IMR-90 (cell line): ENCODE measurements around the gene PUDP. TPM values are rescaled to one million over a fixed set of nuclear protein-coding genes. Genes with fewer than 3 reads are reported as not detected.

Experiments
- ATAC-seq: fragments of 200-7000 bp; cut with Tn5 transposase; 2 replicates; pipeline ENCODE4 v1.9.1; 2020; ENCODE audit warnings: low read depth, mild to moderate bottlenecking, moderate library complexity
- BruUV-seq: library from RNA; stranded (reverse); fragments of 400-500 nt; replicated peaks from 2 replicates; lab custom pipeline; 2021; lab: Mats Ljungman, UMichigan
- CTCF ChIA-PET: fragments of 300-600 bp; formaldehyde crosslinking; extraction: SDS; loops from one replicate; lab custom pipeline; 2021; ENCODE audit warnings: antibody characterized with exemption; lab: Yijun Ruan, JAX
- POLR2A ChIA-PET: fragments of 300-600 bp; sonication (Branson Sonifier 250); formaldehyde crosslinking; loops from one replicate; lab custom pipeline; 2022; ENCODE audit warnings: antibody characterized with exemption; ENCODE audit not compliant: unreplicated experiment; lab: Charles Lee
- DNase-seq: peaks from one replicate; pipeline ENCODE4 v3.0.0; 2013
- H2AFZ ChIP-seq: replicated peaks from 2 replicates; pipeline ENCODE3; 2013; ENCODE audit warnings: low read length, mild to moderate bottlenecking; ENCODE audit not compliant: poor library complexity
- H2AK5ac ChIP-seq: 2 replicates; pipeline ENCODE4 v1.6.1; 2013; ENCODE audit warnings: low read depth, low read length, inconsistent platforms
- H2AK9ac ChIP-seq: replicated peaks from 2 replicates; pipeline ENCODE3; 2013; ENCODE audit warnings: mild to moderate bottlenecking, low read depth, low read length, moderate library complexity; ENCODE audit not compliant: poor library complexity
- H2BK120ac ChIP-seq: 2 replicates; pipeline ENCODE4 v1.6.1; 2013; ENCODE audit warnings: low read depth, low read length, inconsistent platforms
- H2BK15ac ChIP-seq: 3 replicates; pipeline ENCODE4 v1.6.1; 2013; ENCODE audit warnings: low read depth, low read length, inconsistent platforms
- H2BK20ac ChIP-seq: 2 replicates; pipeline ENCODE4 v1.6.1; 2013; ENCODE audit warnings: low read depth, mild to moderate bottlenecking, inconsistent platforms, low read length, moderate library complexity
- H2BK5ac ChIP-seq: 2 replicates; pipeline ENCODE4 v1.6.1; 2013; ENCODE audit warnings: mild to moderate bottlenecking, low read depth, low read length, inconsistent platforms; ENCODE audit not compliant: poor library complexity, severe bottlenecking
- H3K14ac ChIP-seq: replicated peaks from 2 replicates; pipeline ENCODE4 v1.6.1; 2013; ENCODE audit warnings: low read depth, low read length, inconsistent platforms
- H3K18ac ChIP-seq: 2 replicates; pipeline ENCODE4 v1.6.1; 2013; ENCODE audit warnings: low read depth, low read length, control low read depth
- H3K23ac ChIP-seq: 2 replicates; pipeline ENCODE4 v1.6.1; 2013; ENCODE audit warnings: low read depth, low read length, inconsistent platforms
- H3K27ac ChIP-seq: 2 replicates; pipeline ENCODE4 v1.5.1; 2013; ENCODE audit warnings: mild to moderate bottlenecking, control low read depth, low read length; ENCODE audit not compliant: insufficient read depth
- H3K27me3 ChIP-seq: 2 replicates; pipeline ENCODE4 v1.6.1; 2013; ENCODE audit warnings: low read length; ENCODE audit not compliant: control insufficient read depth, insufficient read depth
- H3K36me3 ChIP-seq: 2 replicates; pipeline ENCODE4 v1.6.1; 2013; ENCODE audit warnings: low read length, mixed read lengths; ENCODE audit not compliant: control insufficient read depth, insufficient read depth
- H3K4ac ChIP-seq: 2 replicates; pipeline ENCODE4 v1.6.1; 2013; ENCODE audit warnings: low read depth, low read length, inconsistent platforms
- H3K4me1 ChIP-seq: 2 replicates; pipeline ENCODE4 v1.6.1; 2013; ENCODE audit warnings: low read length, mixed read lengths; ENCODE audit not compliant: control insufficient read depth, insufficient read depth
- H3K4me2 ChIP-seq: 2 replicates; pipeline ENCODE4 v1.6.1; 2013; ENCODE audit warnings: low read depth, mild to moderate bottlenecking, control low read depth, low read length, moderate library complexity
- H3K4me3 ChIP-seq: 2 replicates; pipeline ENCODE4 v1.5.1; 2013; ENCODE audit warnings: low read depth, mild to moderate bottlenecking, control low read depth, low read length, moderate library complexity; ENCODE audit not compliant: insufficient read depth
- H3K56ac ChIP-seq: 2 replicates; pipeline ENCODE4 v1.6.1; 2013; ENCODE audit warnings: low read length, inconsistent platforms; ENCODE audit not compliant: insufficient read depth; ENCODE audit errors: extremely low read depth
- H3K79me1 ChIP-seq, 2 experiments: 2 replicates each; pipeline ENCODE4 v1.6.1; 2013; ENCODE audit warnings: low read length in 2 of 2, inconsistent platforms in 1 of 2, low read depth in 1 of 2
- H3K9ac ChIP-seq: 2 replicates; pipeline ENCODE4 v1.6.1; 2013; ENCODE audit warnings: low read depth, low read length, control low read depth
- H3K9me1 ChIP-seq: 2 replicates; pipeline ENCODE4 v1.6.1; 2013; ENCODE audit warnings: low read length, inconsistent platforms; ENCODE audit not compliant: insufficient read depth
- H3K9me3 ChIP-seq: 2 replicates; pipeline ENCODE4 v1.6.1; 2013; ENCODE audit warnings: low read length; ENCODE audit not compliant: control insufficient read depth, insufficient read depth
- H4K20me1 ChIP-seq: 2 replicates; pipeline ENCODE4 v1.6.1; 2013; ENCODE audit warnings: low read length, inconsistent platforms; ENCODE audit not compliant: insufficient read depth
- H4K5ac ChIP-seq: 2 replicates; pipeline ENCODE4 v1.6.1; 2013; ENCODE audit warnings: mild to moderate bottlenecking, low read depth, low read length, control low read depth
- H4K8ac ChIP-seq, 2 experiments: 2 replicates each; pipeline ENCODE4 v1.6.1; 2013; ENCODE audit warnings: low read depth in 2 of 2, low read length in 2 of 2, control low read depth in 1 of 2, inconsistent platforms in 1 of 2
- H4K91ac ChIP-seq: 2 replicates; pipeline ENCODE4 v1.6.1; 2013; ENCODE audit warnings: low read depth, low read length, inconsistent platforms; ENCODE audit not compliant: insufficient read depth
- CEBPB ChIP-seq: IDR thresholded peaks from 2 replicates; pipeline ENCODE4 v1.6.1; 2012; ENCODE audit warnings: low read depth, low read length, improper control_type of control experiment
- WGBS, 2 experiments: methylation state at CpG; one replicate each; pipeline versions ENCODE4 v1.1.5 to v1.1.7; 2013; ENCODE audit warnings: missing lambda C conversion rate in 2 of 2; ENCODE audit not compliant: insufficient read length in 1 of 2; ENCODE audit errors: extremely low coverage in 2 of 2; 5-methylcytosine and 5-hydroxymethylcytosine counted together
- dilution Hi-C: fragments of 300-500 bp; cut with HindIII; formaldehyde crosslinking; loops from one replicate; pipeline ENCODE4 v1.14.3; 2018; ENCODE audit warnings: low sequenced_read_pairs; ENCODE audit not compliant: unreplicated experiment
- in situ Hi-C: fragments of 300-500 bp; cut with MboI; formaldehyde crosslinking; loops from 3 replicates; pipeline ENCODE4 v1.14.3; 2019; ENCODE audit warnings: low sequenced_read_pairs, inconsistent platforms, mixed read lengths
- intact Hi-C: fragments of 100-400 bp; cut with micrococcal nuclease; formaldehyde crosslinking; loops from 2 replicates; pipeline ENCODE4 v1.10.0; 2022
- polyA plus RNA-seq, 3 experiments: library from polyadenylated mRNA; depleted of rRNA; stranded (reverse); fragments of >200 nt; gene quantifications; 2 replicates each; pipeline ENCODE4 v1.2.3, GENCODE V29; 2012; ENCODE audit warnings: low replicate concordance in 1 of 3
- total RNA-seq: library from RNA; depleted of rRNA; stranded (reverse); fragments of >200 nt; gene quantifications from 2 replicates; pipeline ENCODE4 v1.2.3, GENCODE V29; 2012
- TF ChIP-seq, protein P1 (sequence below): fragments of 150-350 bp; IDR thresholded peaks from 2 replicates; pipeline ENCODE4 v1.6.1; 2017; ENCODE audit warnings: mild to moderate bottlenecking, antibody characterized with exemption, low read length, low read depth
- TF ChIP-seq, protein P2 (sequence below): conservative IDR thresholded peaks from 2 replicates; pipeline ENCODE4 v1.5.1; 2012; ENCODE audit warnings: mild to moderate bottlenecking, low read depth, low read length, improper control_type of control experiment

The PUDP gene
- total and polyA plus RNA-seq, 2 of the 4 experiments (the other 2 are of a cell fraction) = 22.2 to 28.6 TPM

DNA sequence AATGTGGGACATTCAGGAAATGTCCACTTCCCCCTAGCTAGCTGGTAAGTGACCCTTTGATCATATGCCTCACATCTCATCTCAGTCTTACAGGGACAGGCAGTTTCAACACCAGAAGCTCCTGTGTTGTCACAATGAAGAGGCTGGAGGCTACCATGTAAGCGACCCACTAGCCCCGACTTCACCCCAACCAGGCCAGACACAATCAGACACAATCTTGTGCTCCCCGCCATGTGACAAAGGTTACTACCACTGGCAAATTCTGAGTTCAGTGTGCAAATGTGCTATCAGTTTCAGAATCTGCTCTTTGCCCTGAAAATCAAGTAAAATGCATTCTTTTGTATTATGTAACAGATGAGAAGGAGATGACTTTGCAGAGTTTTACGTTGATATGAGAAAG lies 57.3 kb downstream of the PUDP start:
- Histone ChIP-seq H2AFZ (no peak overlapping the region), H3K4me2 (no peak overlapping the region), H2BK20ac (no peak overlapping the region), H3K36me3 (no peaks in the 10 kb centered on the region; the same call in 1 of the 2 replicates), H3K27me3 (no peaks in the 10 kb centered on the region), H2BK15ac (no peak overlapping the region), H2BK5ac (no peak overlapping the region), H4K20me1 (peaks cover 25% of the 10 kb centered on the region; the same call in 1 of the 2 replicates), H3K4me1 (no peaks in the 10 kb centered on the region), H4K5ac (no peak overlapping the region), H3K4me3 (no peak overlapping the region), H3K56ac (no peak overlapping the region), H2AK9ac (no peak overlapping the region), H3K4ac (no peak overlapping the region), H2AK5ac (no peak overlapping the region), H3K18ac (no peak overlapping the region), H4K8ac (no peak overlapping the region), H3K27ac (no peak overlapping the region), H3K79me1 (peaks cover 0 to under 1% of the 10 kb centered on the region in 2 experiments; a peak in 2 of 4 replicates), H3K9me3 (no peaks in the 10 kb centered on the region), H3K9ac (no peak overlapping the region), H3K14ac (no peak overlapping the region), H3K9me1 (no peaks in the 10 kb centered on the region; the same call in 1 of the 2 replicates), H3K23ac (no peak overlapping the region), H2BK120ac (no peak overlapping the region), H4K91ac (no peak overlapping the region)
- no TSS peak for BruUV-seq
- dilution Hi-C loops (no loop called here), intact Hi-C loops (no loop called here), in situ Hi-C loops (no loop called here)
- ATAC-seq (no peak), DNase-seq (no peak)
- ChIA-PET POLR2A (no interaction called here), CTCF (no interaction called here)
- no CpG with 5 or more reads among the region's 4 CpGs for WGBS, 2 experiments
- no peak for TF ChIP-seq CEBPB
- TF ChIP-seq, protein P1, sequence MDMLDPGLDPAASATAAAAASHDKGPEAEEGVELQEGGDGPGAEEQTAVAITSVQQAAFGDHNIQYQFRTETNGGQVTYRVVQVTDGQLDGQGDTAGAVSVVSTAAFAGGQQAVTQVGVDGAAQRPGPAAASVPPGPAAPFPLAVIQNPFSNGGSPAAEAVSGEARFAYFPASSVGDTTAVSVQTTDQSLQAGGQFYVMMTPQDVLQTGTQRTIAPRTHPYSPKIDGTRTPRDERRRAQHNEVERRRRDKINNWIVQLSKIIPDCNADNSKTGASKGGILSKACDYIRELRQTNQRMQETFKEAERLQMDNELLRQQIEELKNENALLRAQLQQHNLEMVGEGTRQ = no peak
- TF ChIP-seq, protein P2, sequence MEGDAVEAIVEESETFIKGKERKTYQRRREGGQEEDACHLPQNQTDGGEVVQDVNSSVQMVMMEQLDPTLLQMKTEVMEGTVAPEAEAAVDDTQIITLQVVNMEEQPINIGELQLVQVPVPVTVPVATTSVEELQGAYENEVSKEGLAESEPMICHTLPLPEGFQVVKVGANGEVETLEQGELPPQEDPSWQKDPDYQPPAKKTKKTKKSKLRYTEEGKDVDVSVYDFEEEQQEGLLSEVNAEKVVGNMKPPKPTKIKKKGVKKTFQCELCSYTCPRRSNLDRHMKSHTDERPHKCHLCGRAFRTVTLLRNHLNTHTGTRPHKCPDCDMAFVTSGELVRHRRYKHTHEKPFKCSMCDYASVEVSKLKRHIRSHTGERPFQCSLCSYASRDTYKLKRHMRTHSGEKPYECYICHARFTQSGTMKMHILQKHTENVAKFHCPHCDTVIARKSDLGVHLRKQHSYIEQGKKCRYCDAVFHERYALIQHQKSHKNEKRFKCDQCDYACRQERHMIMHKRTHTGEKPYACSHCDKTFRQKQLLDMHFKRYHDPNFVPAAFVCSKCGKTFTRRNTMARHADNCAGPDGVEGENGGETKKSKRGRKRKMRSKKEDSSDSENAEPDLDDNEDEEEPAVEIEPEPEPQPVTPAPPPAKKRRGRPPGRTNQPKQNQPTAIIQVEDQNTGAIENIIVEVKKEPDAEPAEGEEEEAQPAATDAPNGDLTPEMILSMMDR = no peak
